ENCODE results near the gene GATAD2B.

The GATAD2B gene

DNA sequence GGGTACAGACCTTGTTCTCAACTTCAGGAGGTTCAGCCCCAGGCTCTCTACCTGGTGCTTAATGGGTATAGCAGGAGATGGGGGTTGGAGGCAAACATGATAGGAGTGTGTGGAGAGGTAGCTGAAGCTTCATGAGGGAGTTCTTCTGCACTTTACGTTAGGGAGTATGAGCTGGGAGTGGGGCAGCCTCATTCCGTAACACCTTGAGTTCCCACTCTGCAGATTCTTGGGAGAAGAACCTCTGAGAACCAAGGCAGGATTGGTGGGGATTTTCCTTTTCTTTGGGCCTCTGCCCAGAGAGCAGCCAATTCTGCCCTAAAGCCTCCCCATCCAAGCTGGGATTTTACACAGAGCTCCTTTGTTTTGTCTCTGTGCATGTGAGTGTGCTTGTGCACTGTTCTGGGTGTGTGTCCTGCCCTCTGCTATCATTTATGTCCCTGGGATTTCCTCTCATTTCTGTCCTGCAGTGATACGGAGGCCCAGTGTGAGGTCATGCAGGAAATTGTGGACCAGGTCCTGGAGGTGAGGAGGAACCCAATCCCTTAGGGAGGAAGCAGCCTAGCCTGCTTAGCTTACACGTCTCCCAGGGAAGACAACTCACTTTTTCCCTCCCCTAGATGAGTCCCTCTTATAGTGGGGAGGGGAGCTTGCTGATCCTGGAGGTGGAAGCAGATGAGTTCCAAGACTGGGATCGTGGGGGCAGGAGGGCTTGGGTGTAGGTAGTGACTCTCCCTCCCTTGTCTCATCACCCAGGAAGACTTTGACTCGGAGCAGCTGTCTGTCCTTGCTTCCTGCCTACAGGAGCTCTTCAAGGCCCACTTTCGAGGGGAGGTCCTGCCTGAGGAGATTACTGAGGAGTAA lies 159.2 kb downstream of the GATAD2B start:
- CTCF ChIA-PET = no interaction called here
- H3K27ac ChIP-seq = peak overlapping the region; percentile 17; the same call in 1 of the 2 replicates
- DNase-seq (ENCODE audit: low spot score) = no peak
- TF ChIP-seq, protein P1, sequence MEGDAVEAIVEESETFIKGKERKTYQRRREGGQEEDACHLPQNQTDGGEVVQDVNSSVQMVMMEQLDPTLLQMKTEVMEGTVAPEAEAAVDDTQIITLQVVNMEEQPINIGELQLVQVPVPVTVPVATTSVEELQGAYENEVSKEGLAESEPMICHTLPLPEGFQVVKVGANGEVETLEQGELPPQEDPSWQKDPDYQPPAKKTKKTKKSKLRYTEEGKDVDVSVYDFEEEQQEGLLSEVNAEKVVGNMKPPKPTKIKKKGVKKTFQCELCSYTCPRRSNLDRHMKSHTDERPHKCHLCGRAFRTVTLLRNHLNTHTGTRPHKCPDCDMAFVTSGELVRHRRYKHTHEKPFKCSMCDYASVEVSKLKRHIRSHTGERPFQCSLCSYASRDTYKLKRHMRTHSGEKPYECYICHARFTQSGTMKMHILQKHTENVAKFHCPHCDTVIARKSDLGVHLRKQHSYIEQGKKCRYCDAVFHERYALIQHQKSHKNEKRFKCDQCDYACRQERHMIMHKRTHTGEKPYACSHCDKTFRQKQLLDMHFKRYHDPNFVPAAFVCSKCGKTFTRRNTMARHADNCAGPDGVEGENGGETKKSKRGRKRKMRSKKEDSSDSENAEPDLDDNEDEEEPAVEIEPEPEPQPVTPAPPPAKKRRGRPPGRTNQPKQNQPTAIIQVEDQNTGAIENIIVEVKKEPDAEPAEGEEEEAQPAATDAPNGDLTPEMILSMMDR (conservative IDR thresholded peaks at IDR 0.05; ENCODE audit: low read depth) = no peak
- POLR2A ChIA-PET (ENCODE audit: low non-redundant PET) = interaction anchor here (0.6 kb wide), 2 partner anchors 18 to 20 kb away, joined by 4 read pairs; no protein-coding TSS in a partner anchor

DNA sequence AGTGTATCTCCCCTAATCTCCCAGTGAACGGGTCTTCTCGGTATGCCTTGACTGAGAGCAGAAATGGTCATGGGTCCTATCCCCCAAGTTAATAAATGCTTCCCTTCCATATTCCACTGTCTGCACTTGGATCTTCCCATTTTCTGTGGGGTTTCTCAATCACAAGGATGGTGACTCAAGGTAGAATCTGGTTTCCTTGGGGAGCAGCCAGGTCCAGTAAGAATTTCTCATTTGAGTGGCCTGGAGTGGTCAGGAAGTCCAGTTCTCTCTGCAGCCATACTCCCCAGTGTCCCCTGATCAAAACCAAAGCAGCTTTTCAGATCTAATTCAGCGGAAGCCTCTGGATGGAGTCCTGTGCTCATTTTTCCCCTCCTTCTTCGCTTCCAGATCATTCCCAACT lies 162.3 kb downstream of the GATAD2B start:
- TF ChIP-seq, protein P1 (conservative IDR thresholded peaks at IDR 0.05; ENCODE audit: low read depth) = no peak
- no peak for DNase-seq (ENCODE audit: low spot score)
- H3K27ac ChIP-seq = no peak overlapping the region
- ChIA-PET CTCF (no interaction called here), POLR2A (ENCODE audit: low non-redundant PET) (no interaction called here)

Data from RWPE1 (cell line).